Measurements from ENCODE around the gene MEGF10.

MEGF10 gene

DNA sequence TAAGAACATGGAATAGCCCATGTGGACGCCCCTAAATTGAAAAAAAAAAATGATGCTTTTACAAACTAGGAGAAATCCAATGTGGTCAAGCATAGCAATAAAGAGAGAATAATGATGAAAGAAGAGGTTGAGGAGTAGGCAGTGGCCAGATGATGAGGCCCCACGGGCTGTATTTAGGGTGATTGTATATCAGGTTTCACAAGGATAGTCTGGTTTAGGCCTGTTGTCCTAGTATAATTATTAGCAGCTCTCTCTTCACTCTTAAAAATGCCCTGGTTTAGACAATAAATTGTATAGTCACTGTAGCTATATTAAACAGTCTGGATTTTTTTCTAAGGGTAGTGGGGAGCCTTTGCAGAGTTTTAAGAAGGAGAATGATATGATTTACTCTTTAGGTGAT is 124.4 kb downstream of the MEGF10 start:
- DNase-seq (ENCODE audit: low read depth): no peak
- no peak overlapping the region for H3K4me3 ChIP-seq (ENCODE audit: low read depth, low read length)
- TF ChIP-seq, protein P1, sequence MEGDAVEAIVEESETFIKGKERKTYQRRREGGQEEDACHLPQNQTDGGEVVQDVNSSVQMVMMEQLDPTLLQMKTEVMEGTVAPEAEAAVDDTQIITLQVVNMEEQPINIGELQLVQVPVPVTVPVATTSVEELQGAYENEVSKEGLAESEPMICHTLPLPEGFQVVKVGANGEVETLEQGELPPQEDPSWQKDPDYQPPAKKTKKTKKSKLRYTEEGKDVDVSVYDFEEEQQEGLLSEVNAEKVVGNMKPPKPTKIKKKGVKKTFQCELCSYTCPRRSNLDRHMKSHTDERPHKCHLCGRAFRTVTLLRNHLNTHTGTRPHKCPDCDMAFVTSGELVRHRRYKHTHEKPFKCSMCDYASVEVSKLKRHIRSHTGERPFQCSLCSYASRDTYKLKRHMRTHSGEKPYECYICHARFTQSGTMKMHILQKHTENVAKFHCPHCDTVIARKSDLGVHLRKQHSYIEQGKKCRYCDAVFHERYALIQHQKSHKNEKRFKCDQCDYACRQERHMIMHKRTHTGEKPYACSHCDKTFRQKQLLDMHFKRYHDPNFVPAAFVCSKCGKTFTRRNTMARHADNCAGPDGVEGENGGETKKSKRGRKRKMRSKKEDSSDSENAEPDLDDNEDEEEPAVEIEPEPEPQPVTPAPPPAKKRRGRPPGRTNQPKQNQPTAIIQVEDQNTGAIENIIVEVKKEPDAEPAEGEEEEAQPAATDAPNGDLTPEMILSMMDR (conservative IDR thresholded peaks at IDR 0.05; ENCODE audit: low read depth, low read length): no peak

DNA sequence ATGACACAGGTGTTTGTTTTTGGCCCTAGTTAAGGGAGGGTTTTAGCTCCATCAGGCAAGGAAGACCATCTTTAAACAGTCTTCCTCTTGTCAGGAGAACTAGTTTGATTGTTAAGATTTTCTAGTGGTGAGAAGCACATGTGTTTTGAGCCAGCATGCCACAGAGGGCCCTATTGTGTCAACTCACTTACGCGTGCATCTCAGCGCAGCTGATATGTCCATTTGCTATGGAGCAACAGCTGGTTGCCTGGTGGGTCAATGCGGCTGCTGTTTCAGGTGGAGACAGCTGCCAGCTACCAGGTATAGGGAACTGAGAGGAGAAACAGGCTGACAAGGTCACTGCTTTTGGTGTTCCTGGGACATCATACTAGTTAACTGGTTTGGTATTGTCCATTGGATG is 126.3 kb downstream of the MEGF10 start:
- no peak for DNase-seq (ENCODE audit: low read depth)
- no peak overlapping the region for H3K4me3 ChIP-seq (ENCODE audit: low read depth, low read length)
- TF ChIP-seq, protein P1 (conservative IDR thresholded peaks at IDR 0.05; ENCODE audit: low read depth, low read length): no peak

DNA sequence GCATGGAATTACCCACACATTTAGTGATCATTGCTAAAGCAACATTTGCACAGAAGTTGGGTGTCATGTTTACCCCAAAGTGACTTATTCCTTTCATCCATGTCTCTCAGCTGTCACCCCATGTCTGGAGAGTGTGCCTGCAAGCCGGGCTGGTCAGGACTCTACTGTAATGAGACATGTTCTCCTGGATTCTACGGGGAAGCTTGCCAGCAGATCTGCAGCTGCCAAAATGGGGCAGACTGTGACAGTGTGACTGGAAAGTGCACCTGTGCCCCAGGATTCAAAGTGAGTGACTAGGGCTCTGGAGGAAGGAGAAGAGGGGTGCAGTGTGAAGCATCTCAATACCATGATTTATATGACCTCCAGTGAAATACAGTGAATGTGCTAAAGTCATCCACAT is 126.9 kb downstream of the MEGF10 start:
- no peak overlapping the region for H3K4me3 ChIP-seq (ENCODE audit: low read depth, low read length)
- DNase-seq (ENCODE audit: low read depth): no peak
- TF ChIP-seq, protein P1 (conservative IDR thresholded peaks at IDR 0.05; ENCODE audit: low read depth, low read length): no peak

DNA sequence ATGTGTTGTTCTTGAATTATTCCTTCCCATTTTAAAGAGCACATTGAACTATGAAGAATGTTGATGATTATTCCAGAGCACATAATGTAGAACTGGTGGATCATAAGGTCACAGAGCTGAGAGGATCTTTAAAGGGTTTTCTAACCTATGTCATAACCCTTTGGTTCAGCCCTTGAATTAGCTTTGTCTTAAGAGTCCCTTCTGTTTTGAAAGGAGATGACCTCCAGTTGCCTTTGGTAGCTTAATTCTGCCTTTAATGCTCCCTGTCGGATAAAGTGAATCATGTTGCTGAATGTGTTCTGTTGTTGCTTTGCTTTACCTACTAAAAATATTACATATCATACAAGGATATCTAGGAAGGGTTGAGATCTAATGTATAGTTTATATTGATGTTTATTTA is 127.8 kb downstream of the MEGF10 start:
- no peak for DNase-seq (ENCODE audit: low read depth)
- H3K4me3 ChIP-seq (ENCODE audit: low read depth, low read length): no peak overlapping the region
- TF ChIP-seq, protein P1 (conservative IDR thresholded peaks at IDR 0.05; ENCODE audit: low read depth, low read length): no peak

DNA sequence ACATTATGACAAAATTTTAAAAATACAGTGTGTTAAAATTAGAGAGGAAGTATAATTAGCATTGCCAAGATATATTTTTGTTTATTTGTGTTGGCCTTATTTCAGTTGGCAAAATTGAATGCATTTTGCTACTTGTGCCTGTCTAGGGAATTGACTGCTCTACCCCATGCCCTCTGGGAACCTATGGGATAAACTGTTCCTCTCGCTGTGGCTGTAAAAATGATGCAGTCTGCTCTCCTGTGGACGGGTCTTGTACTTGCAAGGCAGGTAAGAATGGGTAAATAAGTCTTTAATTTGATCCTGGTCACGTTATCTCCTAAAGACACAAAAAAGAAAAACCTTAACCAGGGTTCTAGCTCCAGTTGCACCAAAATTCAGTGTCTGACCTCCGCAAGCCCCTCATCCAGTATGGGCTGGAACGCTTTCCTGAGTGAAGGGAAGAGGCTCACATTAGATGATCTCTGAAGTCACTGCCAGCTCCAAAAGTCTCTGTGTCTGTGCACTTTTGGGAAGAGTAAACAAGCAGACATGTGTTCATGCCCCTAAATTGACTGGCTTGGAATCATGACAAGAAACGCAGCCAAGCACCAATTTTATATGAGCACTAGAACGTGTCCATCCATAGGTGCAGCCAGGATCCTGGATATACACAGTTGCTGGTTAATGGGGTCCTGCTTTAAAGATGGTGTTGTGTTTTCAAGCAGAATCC is 128.5 kb downstream of the MEGF10 start:
- TF ChIP-seq, protein P1 (conservative IDR thresholded peaks at IDR 0.05; ENCODE audit: low read depth, low read length): peak; percentile 8
- H3K4me3 ChIP-seq (ENCODE audit: low read depth, low read length): no peak overlapping the region
- DNase-seq (ENCODE audit: low read depth): no peak

DNA sequence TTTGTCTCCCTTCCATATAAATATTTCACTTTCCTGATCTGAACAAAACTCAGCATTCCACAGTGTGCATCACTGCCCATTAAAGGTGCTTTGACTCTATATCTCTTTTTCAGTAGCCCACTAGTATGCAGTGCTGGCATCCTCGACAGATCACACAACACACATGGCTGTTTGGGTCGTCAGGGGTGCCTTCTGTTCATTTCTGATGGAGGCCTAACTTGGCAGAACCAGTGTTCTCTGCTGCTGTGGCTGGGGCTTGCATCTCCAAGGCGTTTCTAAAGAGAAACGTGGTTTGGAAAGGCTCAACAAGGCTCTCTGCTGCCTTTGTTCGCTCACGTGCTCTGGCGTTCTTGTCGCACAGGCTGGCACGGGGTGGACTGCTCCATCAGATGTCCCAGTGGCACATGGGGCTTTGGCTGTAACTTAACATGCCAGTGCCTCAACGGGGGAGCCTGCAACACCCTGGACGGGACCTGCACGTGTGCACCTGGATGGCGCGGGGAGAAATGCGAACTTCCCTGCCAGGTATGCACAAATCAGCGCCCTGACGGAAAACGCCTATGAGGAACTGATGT is 129.2 kb downstream of the MEGF10 start:
- H3K4me3 ChIP-seq (ENCODE audit: low read depth, low read length): no peak overlapping the region
- no peak for DNase-seq (ENCODE audit: low read depth)
- TF ChIP-seq, protein P1 (conservative IDR thresholded peaks at IDR 0.05; ENCODE audit: low read depth, low read length): no peak

DNA sequence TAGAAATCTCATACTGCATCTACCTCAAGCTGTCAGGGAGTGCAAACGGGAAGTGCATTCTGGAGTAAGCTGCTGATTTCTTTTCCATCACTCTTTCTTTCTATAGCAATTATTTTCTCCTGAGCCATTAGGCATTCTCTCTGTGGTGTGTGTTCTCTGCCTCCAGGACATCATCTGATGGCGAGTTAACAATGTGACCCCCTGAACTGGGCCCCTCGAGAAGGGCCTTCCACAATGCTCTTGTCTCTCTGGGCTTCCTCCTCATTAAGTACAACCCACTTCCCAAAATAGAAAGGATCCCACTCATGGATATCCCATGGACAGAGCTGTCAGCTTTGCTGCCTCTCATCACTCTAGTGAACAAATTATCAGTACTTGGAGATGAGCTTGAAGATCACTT is 130.2 kb downstream of the MEGF10 start:
- DNase-seq (ENCODE audit: low read depth): no peak
- TF ChIP-seq, protein P1 (conservative IDR thresholded peaks at IDR 0.05; ENCODE audit: low read depth, low read length): no peak
- H3K4me3 ChIP-seq (ENCODE audit: low read depth, low read length): no peak overlapping the region

Data from choroid plexus epithelial cell (primary cell).